ENCODE data around the gene ERBB3. TPM values are rescaled to one million over a fixed set of nuclear protein-coding genes. Genes with fewer than 3 reads are reported as not detected.

ERBB3 gene
- total and polyA plus RNA-seq, 2 of the 8 experiments (the other 6 are each of a cell fraction or from before 2014, with no cell fraction given): 33.9 to 52.4 TPM

GRCh38 chr12:56079723-56080555 lies at the start of gene ERBB3 (continued):
- TF ChIP-seq BACH1 (IDR thresholded peaks at IDR 0.05; ENCODE audit: low read length) (no peak), TEAD4 (IDR thresholded peaks at IDR 0.05; ENCODE audit: low read depth, low read length) (no peak; the same call in 1 of the 2 replicates), MAFK (IDR thresholded peaks at IDR 0.05; ENCODE audit: low read depth, low read length) (no peak), RAD21 (IDR thresholded peaks at IDR 0.05 in 1 of 2, conservative IDR thresholded peaks at IDR 0.05 in 1 of 2; ENCODE audit: low read depth in 2 of 2, low read length in 2 of 2) (no peak), RXRA (IDR thresholded peaks at IDR 0.05; ENCODE audit: insufficient read depth, low read depth, low read length) (no peak), KDM1A (IDR thresholded peaks at IDR 0.05; ENCODE audit: borderline replicate concordance, low read length) (no peak), SP4 (IDR thresholded peaks at IDR 0.05; ENCODE audit: low read length) (no peak), POU5F1 (IDR thresholded peaks at IDR 0.05; ENCODE audit: low read depth, low read length) (no peak), CTCF (IDR thresholded peaks at IDR 0.05; ENCODE audit: control extremely low read depth in 1 of 3, insufficient read depth in 1 of 3, low read depth in 1 of 3, low read length in 3 of 3) (no peak), TAF1 (IDR thresholded peaks at IDR 0.05; ENCODE audit: low read depth, low read length) (peak; percentile 29), ASH2L (IDR thresholded peaks at IDR 0.05; ENCODE audit: low read length) (peak; percentile 64), SP2 (IDR thresholded peaks at IDR 0.05; ENCODE audit: low read length) (no peak), JUN (IDR thresholded peaks at IDR 0.05; ENCODE audit: low read depth, low read length) (no peak), CREB1 (IDR thresholded peaks at IDR 0.05) (0 out of 2 replicates have a peak, but pooled peaks have one; percentile 5), HDAC6 (IDR thresholded peaks at IDR 0.05; ENCODE audit: low read depth, low read length) (no peak), CTBP2 (IDR thresholded peaks at IDR 0.05; ENCODE audit: borderline replicate concordance, insufficient read depth, insufficient read length, low read length) (no peak), SIX5 (IDR thresholded peaks at IDR 0.05; ENCODE audit: low read depth, low read length) (no peak), EZH2 (IDR thresholded peaks at IDR 0.05; ENCODE audit: low read depth, low read length, severe bottlenecking) (no peak), SIN3A (conservative IDR thresholded peaks at IDR 0.05 in 1 of 2, IDR thresholded peaks at IDR 0.05 in 1 of 2; ENCODE audit: low read depth in 1 of 2, low read length in 2 of 2) (peak in 1 of 2 experiments; percentile 59; a peak in 1 of 4 replicates), CEBPB (IDR thresholded peaks at IDR 0.05; ENCODE audit: low read depth, low read length) (no peak)

All from H1 (cell line).